EH (cell line): Measurements from ENCODE around the gene PLPP3.

ENCODE experiments used
- DNase-seq: peaks from one replicate; pipeline ENCODE4 v3.0.0-alpha.2; 2015; ENCODE audit warnings: low read depth

Gene PLPP3

GRCh38 chr1:56522680-56523079, 56.7 kb downstream of the PLPP3 start:
- DNase-seq = no peak

- DNase-seq = no peak
These were observed 59.3 kb downstream of the PLPP3 start for GRCh38 chr1:56520016-56520601.

- DNase-seq = no peak
These were observed 61.8 kb downstream of the PLPP3 start for GRCh38 chr1:56517404-56518130.

- peak; percentile 55 for DNase-seq
These were observed 62.7 kb downstream of the PLPP3 start for GRCh38 chr1:56516539-56517252.

GRCh38 chr1:56515898-56516538, 63.3 kb downstream of the PLPP3 start:
- DNase-seq = no peak

- DNase-seq = no peak
These were observed 66.5 kb downstream of the PLPP3 start for GRCh38 chr1:56512724-56513494.

- DNase-seq = no peak
These were observed 67.6 kb downstream of the PLPP3 start for GRCh38 chr1:56511766-56512165.

- DNase-seq = no peak
These were observed 68.0 kb downstream of the PLPP3 start for GRCh38 chr1:56511364-56511763.

GRCh38 chr1:56510642-56511021, 68.7 kb downstream of the PLPP3 start:
- DNase-seq = no peak

GRCh38 chr1:56509713-56510641, 69.4 kb downstream of the PLPP3 start:
- no peak for DNase-seq

- DNase-seq = peak; percentile 32
These were observed 70.8 kb downstream of the PLPP3 start for GRCh38 chr1:56508523-56508983.

- DNase-seq = no peak
These were observed 71.3 kb downstream of the PLPP3 start for GRCh38 chr1:56507925-56508522.

GRCh38 chr1:56506951-56507491, 72.3 kb downstream of the PLPP3 start:
- no peak for DNase-seq

GRCh38 chr1:56505792-56506743, 73.3 kb downstream of the PLPP3 start:
- no peak for DNase-seq

- no peak for DNase-seq
These were observed 76.6 kb downstream of the PLPP3 start for GRCh38 chr1:56502700-56503245.

GRCh38 chr1:56501888-56502287, 77.5 kb downstream of the PLPP3 start:
- DNase-seq = no peak

- DNase-seq = no peak
These were observed 77.9 kb downstream of the PLPP3 start for GRCh38 chr1:56501426-56501825.
